Colonic mucosa (tissue), 4 donors: ENCODE measurements around the gene ZNF384. TPM values are rescaled to one million over a fixed set of nuclear protein-coding genes. Genes with fewer than 3 reads are reported as not detected.
A peak's percentile ranks its signal among the peaks of the same experiment; 100 is the strongest.

Experiments
- DNase-seq: peaks from one replicate; pipeline ENCODE4 v3.0.0-alpha.2; 2020
- H3K27ac ChIP-seq: fragments of 200-600 bp; one replicate; pipeline ENCODE4 v1.8.0; 2021
- H3K27me3 ChIP-seq: fragments of 200-600 bp; one replicate; pipeline ENCODE4 v1.8.0; 2021
- H3K36me3 ChIP-seq: fragments of 200-600 bp; one replicate; pipeline ENCODE4 v1.8.0; 2021
- H3K4me1 ChIP-seq: fragments of 200-600 bp; one replicate; pipeline ENCODE4 v1.8.0; 2021; ENCODE audit warnings: mild to moderate bottlenecking
- H3K4me3 ChIP-seq: fragments of 200-600 bp; one replicate; pipeline ENCODE4 v1.8.0; 2021
- H3K9ac ChIP-seq, 2 donors: one replicate each; pipeline ENCODE4 v1.7.0; 2013; ENCODE audit warnings: control low read depth in 2 of 2, low read depth in 2 of 2, low read length in 2 of 2
- H3K9me3 ChIP-seq: fragments of 200-600 bp; one replicate; pipeline ENCODE4 v1.8.0; 2021
- intact Hi-C: fragments of 100-400 bp; cut with DNase I; formaldehyde crosslinking; loops from one replicate; pipeline ENCODE4 v1.14.1; 2022
- total RNA-seq, 2 donors: library from RNA; stranded (reverse); fragmentation: NEBNext Ultra II Directional in 1 of 2; extraction: Animal tissue kit (Norgen Biotek cat#: 25700) in 1 of 2; gene quantifications; one replicate each; pipeline ENCODE4 v1.2.1, GENCODE V29; 2021
- TF ChIP-seq, protein P1 (sequence below): fragments of 200-600 bp; IDR thresholded peaks from one replicate; pipeline ENCODE4 v1.8.0; 2022; ENCODE audit warnings: antibody characterized with exemption, mild to moderate bottlenecking
- donor health status: healthy.
- donor health status: DM: no; HTN: no; CAD: no.
- donor health status: DM: no; HTN: no; CAD: no.

The ZNF384 gene
- total RNA-seq, 2 donors from 2014 or later = 50.0 to 53.6 TPM

DNA sequence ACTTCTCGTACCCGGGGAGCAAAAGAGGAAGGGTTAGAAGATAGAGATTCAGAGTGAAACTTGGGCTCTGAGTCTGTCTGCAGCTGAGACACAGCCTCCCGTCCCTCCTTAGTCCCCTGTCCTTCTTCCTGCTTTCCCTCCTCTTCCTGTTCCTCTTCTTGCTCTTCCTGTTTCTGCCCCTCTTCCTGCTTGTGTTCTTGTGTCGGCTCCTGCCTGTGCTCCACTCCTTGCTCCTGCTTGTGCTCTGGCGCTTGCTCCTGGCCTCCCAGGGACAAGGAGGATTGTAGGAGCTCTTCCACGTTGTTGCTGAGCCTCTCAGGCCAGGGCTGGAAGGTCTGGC, 44.9 kb downstream of the ZNF384 start:
- TF ChIP-seq, protein P1, sequence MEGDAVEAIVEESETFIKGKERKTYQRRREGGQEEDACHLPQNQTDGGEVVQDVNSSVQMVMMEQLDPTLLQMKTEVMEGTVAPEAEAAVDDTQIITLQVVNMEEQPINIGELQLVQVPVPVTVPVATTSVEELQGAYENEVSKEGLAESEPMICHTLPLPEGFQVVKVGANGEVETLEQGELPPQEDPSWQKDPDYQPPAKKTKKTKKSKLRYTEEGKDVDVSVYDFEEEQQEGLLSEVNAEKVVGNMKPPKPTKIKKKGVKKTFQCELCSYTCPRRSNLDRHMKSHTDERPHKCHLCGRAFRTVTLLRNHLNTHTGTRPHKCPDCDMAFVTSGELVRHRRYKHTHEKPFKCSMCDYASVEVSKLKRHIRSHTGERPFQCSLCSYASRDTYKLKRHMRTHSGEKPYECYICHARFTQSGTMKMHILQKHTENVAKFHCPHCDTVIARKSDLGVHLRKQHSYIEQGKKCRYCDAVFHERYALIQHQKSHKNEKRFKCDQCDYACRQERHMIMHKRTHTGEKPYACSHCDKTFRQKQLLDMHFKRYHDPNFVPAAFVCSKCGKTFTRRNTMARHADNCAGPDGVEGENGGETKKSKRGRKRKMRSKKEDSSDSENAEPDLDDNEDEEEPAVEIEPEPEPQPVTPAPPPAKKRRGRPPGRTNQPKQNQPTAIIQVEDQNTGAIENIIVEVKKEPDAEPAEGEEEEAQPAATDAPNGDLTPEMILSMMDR = no peak
- no peak for DNase-seq
- H3K4me3 ChIP-seq = no peak overlapping the region
- no peaks in the 10 kb centered on the region for H3K4me1 ChIP-seq
- H3K27ac ChIP-seq = peak overlapping the region; percentile 6
- H3K9me3 ChIP-seq = no peaks in the 10 kb centered on the region
- intact Hi-C loops = no loop called here
- H3K36me3 ChIP-seq = no peaks in the 10 kb centered on the region
- no peak overlapping the region for H3K9ac ChIP-seq
- H3K27me3 ChIP-seq = no peaks in the 10 kb centered on the region

DNA sequence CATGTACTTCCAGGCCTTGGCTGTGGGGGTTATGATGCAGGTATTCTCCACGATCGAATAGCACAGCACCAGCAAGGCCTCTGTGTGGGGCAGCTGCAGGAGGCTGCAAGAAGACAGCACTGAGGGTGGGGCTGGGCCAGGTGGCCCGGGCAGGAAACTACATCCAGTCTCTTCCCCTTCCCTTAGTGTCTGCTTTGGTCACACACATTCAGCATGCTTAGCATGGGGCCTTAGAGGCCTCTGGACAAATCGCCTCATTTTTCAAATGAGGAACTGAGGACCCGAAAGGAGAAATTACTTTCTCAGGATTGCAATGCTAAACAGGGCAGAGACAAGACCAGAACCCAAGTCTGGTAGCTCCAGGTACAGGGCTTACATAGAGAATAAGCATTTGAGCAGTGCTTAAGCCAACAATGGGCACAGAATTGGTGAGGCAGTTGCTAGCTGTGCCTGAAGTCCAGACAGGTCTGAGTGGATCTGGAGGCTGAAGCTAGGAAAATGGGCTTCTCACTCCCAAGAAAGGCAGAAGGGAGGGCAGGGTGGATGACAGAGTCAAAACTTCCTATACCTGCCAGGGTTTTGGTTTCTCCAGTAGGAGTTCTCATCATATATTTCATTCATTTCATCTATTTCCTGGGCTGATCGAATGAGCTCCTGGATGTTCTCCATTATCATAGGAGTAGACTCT, 45.5 kb downstream of the ZNF384 start:
- Histone ChIP-seq H3K27ac (no peak overlapping the region), H3K36me3 (no peaks in the 10 kb centered on the region), H3K4me3 (no peak overlapping the region), H3K27me3 (no peaks in the 10 kb centered on the region), H3K9me3 (no peaks in the 10 kb centered on the region), H3K9ac (no peak overlapping the region), H3K4me1 (no peaks in the 10 kb centered on the region)
- intact Hi-C loops = no loop called here
- TF ChIP-seq, protein P1 = no peak
- DNase-seq = no peak

DNA sequence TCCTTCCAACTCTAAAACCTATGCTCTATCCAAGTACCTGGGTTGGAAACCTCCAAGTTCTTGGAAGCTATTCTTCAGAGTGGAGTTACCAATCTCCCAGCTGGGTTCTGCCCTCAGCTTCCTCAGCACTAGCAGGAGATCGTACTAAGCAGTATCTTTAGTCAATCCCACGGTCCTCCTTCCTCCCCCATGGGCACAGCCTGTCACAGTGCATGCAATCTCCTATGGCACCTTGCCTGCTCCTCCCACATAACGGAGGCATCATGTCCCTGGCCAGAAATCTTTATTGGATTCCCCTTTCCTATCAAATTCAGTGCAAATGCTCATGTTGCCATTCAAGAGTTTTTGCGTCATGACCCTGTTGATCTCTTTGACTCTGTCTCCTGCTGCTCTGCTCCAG, 48.0 kb downstream of the ZNF384 start:
- no peak overlapping the region for H3K9ac ChIP-seq
- TF ChIP-seq, protein P1 = no peak
- no peaks in the 10 kb centered on the region for H3K9me3 ChIP-seq
- no peaks in the 10 kb centered on the region for H3K36me3 ChIP-seq
- DNase-seq = no peak
- H3K4me3 ChIP-seq = no peak overlapping the region
- H3K27ac ChIP-seq = no peak overlapping the region
- H3K4me1 ChIP-seq = no peaks in the 10 kb centered on the region
- no peaks in the 10 kb centered on the region for H3K27me3 ChIP-seq
- intact Hi-C loops = no loop called here

DNA sequence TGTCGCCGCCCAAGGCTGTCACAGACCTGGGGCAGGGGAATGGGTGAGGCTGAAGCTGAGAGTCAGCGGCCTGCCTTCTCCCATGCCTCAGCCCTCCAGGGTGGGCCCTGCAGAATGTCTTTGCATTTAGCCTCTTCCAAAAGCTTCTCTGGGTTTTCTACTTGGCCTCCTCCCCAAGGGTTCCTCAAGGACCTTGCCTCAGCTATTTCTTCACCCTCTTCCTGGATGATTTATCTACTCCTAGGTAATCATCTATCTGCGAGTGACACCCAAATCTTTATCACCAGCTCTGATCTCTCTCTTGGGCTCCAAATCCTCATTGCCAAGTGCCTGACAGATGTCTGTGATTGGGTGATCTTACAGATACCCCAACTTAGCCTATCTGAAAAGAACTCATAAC, 48.7 kb downstream of the ZNF384 start:
- no peak overlapping the region for H3K27ac ChIP-seq
- no peaks in the 10 kb centered on the region for H3K4me1 ChIP-seq
- no peaks in the 10 kb centered on the region for H3K27me3 ChIP-seq
- DNase-seq = no peak
- intact Hi-C loops = no loop called here
- no peaks in the 10 kb centered on the region for H3K9me3 ChIP-seq
- H3K9ac ChIP-seq = no peak overlapping the region
- H3K4me3 ChIP-seq = no peak overlapping the region
- no peaks in the 10 kb centered on the region for H3K36me3 ChIP-seq
- TF ChIP-seq, protein P1 = no peak

DNA sequence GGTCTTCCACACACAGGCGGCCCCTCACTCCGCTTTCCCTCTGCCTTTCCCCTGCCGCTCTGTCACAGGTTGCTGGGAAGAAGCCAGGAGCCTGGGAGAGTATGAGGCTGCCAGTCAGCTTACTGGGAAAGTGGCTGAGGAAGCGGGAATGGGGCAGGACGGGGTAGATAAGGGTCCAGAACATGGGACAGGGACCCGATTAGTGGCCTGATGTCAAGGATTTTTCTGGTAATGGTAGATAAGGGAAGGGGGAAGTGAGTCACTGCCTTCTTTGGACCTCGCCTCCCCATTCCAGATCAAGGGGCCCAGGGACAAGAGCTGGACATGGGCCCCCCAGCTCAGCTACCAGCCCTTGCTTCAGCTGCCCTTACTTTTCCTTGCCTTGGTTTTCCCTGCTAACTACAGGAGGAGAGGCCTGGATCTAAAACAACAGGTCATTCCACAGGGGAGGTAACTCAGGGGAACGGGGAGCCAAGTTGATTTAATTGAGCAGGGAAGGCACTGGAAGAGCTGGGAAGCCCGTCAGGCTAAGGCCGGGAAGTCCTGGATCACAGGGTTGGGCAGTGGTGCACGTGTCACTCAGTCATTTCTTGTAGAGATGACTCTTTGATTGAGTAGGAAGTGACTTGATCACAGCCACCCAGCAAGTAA, 49.9 kb downstream of the ZNF384 start:
- TF ChIP-seq, protein P1 = no peak
- DNase-seq = no peak

More for the DNA sequence above, 49.9 kb downstream of the ZNF384 start:
- Histone ChIP-seq H3K27ac (no peak overlapping the region), H3K9ac (no peak overlapping the region), H3K27me3 (no peaks in the 10 kb centered on the region), H3K9me3 (no peaks in the 10 kb centered on the region), H3K4me1 (no peaks in the 10 kb centered on the region), H3K36me3 (no peaks in the 10 kb centered on the region), H3K4me3 (no peak overlapping the region)
- intact Hi-C loops = no loop called here
